HL-60/S4 (cell line): Measurements from ENCODE around the gene NUTM2A.
"Not testable (repeated sequence)": the region's sequence is repeated elsewhere in the genome, so short reads cannot be mapped to it uniquely, and the experiment has no call there.

ENCODE experiments used
- in situ Hi-C: fragments of 300-500 bp; cut with MboI; formaldehyde crosslinking; loops from 2 replicates; pipeline ENCODE4 v1.14.3; 2022; ENCODE audit warnings: low sequenced_read_pairs

The NUTM2A gene

GRCh38 chr10:87242192-87242591, 16.9 kb downstream of the NUTM2A start:
- in situ Hi-C loops: not testable (repeated sequence)

- in situ Hi-C loops: not testable (repeated sequence)
Measured at GRCh38 chr10:87247335-87247734, 22.1 kb downstream of the NUTM2A start.

- in situ Hi-C loops: not testable (repeated sequence)
Measured at GRCh38 chr10:87248818-87249353, 23.6 kb downstream of the NUTM2A start.

GRCh38 chr10:87280749-87281392, 55.6 kb downstream of the NUTM2A start:
- in situ Hi-C loops: not testable (repeated sequence)
